ENCODE results near the gene BFAR. TPM values are rescaled to one million over a fixed set of nuclear protein-coding genes. Genes with fewer than 3 reads are reported as not detected.
"Not testable (repeated sequence)": the region's sequence is repeated elsewhere in the genome, so short reads cannot be mapped to it uniquely, and the experiment has no call there.

BFAR gene
- total RNA-seq, 1 experiment from 2014 or later: 55.8 TPM

DNA sequence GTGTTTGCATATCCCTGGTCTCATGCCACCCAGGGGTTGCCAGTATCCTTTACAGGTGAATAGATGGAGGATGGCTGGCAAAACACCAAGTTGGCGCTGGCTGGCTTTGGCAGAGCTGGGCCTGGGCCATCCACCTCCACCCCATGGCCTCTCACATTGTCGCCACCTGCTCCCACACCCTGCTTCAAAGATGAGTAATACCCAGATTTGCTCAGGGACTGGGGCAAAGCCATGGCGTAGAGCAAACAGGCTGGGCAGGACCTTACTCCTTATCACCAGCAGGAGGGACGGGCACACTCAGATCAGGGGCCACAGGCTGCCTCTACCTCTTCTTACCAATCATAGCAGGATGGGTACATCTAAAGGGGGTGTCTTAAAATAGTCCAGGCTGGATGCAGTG is 37.0 kb downstream of the BFAR start:
- no peak overlapping the region for H3K27ac ChIP-seq (ENCODE audit: low read length)
- DNase-seq: no peak
- H4K20me1 ChIP-seq (ENCODE audit: insufficient read depth, low read depth, low read length): no peaks in the 10 kb centered on the region
- no peak overlapping the region for H2AFZ ChIP-seq (ENCODE audit: low read length)
- no peaks in the 10 kb centered on the region for H3K79me2 ChIP-seq (ENCODE audit: low read length)
- H3K36me3 ChIP-seq (ENCODE audit: insufficient read depth, low read length): peaks cover 22% of the 10 kb centered on the region
- H3K4me3 ChIP-seq (ENCODE audit: low read length): no peak overlapping the region
- H3K9ac ChIP-seq (ENCODE audit: low read length): no peak overlapping the region
- H3K4me1 ChIP-seq (ENCODE audit: low read length): peaks cover 12% of the 10 kb centered on the region
- no peaks in the 10 kb centered on the region for H3K9me3 ChIP-seq (ENCODE audit: low read length)
- no peak overlapping the region for H3K4me2 ChIP-seq (ENCODE audit: low read depth, low read length, poor library complexity, severe bottlenecking)
- H3K27me3 ChIP-seq (ENCODE audit: low read length): no peaks in the 10 kb centered on the region
- H3K9me2 ChIP-seq (replicated peaks; ENCODE audit: insufficient read depth, low read length): no peaks in the 10 kb centered on the region

DNA sequence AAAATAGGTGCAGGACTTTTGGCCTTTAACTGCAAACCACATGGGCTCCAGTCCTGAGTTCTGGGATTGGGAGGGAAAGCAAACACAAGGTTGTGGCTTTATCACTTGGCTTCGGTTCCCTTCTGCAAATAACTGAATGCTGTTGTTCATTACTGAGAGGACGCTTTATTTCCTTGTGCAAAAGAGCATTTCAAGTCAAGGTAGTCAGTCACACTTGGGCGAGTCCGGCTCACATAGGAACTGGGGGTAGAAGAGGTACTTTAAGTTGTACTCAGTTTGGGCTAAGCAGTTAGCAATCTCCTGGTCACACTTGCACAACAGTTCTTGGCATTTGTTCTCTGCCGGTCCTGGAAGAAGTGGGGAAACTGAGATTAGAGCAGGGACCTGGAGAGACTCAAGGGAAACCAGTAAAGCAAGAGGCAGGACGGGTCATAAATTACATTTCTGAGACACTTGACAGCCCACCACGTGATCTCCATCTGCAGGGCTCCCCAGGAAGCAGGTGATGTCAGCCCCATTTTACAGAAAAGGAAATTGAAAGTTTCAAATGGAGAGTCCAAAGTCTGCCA is 39.7 kb downstream of the BFAR start:
- Histone ChIP-seq H3K79me2 (ENCODE audit: low read length) (no peaks in the 10 kb centered on the region), H3K4me3 (ENCODE audit: low read length) (no peak overlapping the region), H3K9me3 (ENCODE audit: low read length) (no peaks in the 10 kb centered on the region), H3K27ac (ENCODE audit: low read length) (0 out of 2 replicates have a peak overlapping the region, but pooled peaks have one; percentile 5), H3K9me2 (replicated peaks; ENCODE audit: insufficient read depth, low read length) (no peaks in the 10 kb centered on the region), H4K20me1 (ENCODE audit: insufficient read depth, low read depth, low read length) (no peaks in the 10 kb centered on the region), H3K4me2 (ENCODE audit: low read depth, low read length, poor library complexity, severe bottlenecking) (peak overlapping the region; percentile 49), H3K27me3 (ENCODE audit: low read length) (no peaks in the 10 kb centered on the region), H3K36me3 (ENCODE audit: insufficient read depth, low read length) (peaks cover 13% of the 10 kb centered on the region; the same call in 1 of the 2 replicates), H3K9ac (ENCODE audit: low read length) (no peak overlapping the region), H3K4me1 (ENCODE audit: low read length) (peaks cover 12% of the 10 kb centered on the region), H2AFZ (ENCODE audit: low read length) (no peak overlapping the region)
- DNase-seq: peak; percentile 62

DNA sequence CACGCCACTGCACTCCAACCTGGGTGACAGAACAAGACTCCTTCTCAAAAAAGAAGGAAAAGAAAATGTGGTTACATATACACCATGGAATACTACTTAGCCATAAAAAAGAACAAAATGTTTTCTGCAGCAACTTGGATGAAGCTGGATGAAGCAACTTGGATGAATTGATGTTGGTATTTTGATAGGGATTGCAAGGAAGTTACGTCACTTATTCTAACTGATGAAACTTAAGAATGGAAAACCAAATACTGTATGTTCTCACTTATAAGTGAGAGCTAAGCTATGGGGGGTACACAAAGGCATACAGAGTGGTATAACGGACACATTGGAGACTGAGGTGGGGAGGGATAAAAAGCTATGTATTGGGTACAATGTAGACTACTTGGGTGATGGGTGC is 43.9 kb downstream of the BFAR start:
- Histone ChIP-seq H3K4me2 (ENCODE audit: low read depth, low read length, poor library complexity, severe bottlenecking) (no peak overlapping the region), H2AFZ (ENCODE audit: low read length) (no peak overlapping the region), H4K20me1 (ENCODE audit: insufficient read depth, low read depth, low read length) (no peaks in the 10 kb centered on the region), H3K4me1 (ENCODE audit: low read length) (peaks cover 12% of the 10 kb centered on the region), H3K9me3 (ENCODE audit: low read length) (no peaks in the 10 kb centered on the region), H3K27ac (ENCODE audit: low read length) (no peak overlapping the region), H3K36me3 (ENCODE audit: insufficient read depth, low read length) (no peaks in the 10 kb centered on the region), H3K4me3 (ENCODE audit: low read length) (no peak overlapping the region), H3K79me2 (ENCODE audit: low read length) (no peaks in the 10 kb centered on the region), H3K27me3 (ENCODE audit: low read length) (no peaks in the 10 kb centered on the region), H3K9me2 (replicated peaks; ENCODE audit: insufficient read depth, low read length) (no peaks in the 10 kb centered on the region), H3K9ac (ENCODE audit: low read length) (no peak overlapping the region)
- no peak for DNase-seq

DNA sequence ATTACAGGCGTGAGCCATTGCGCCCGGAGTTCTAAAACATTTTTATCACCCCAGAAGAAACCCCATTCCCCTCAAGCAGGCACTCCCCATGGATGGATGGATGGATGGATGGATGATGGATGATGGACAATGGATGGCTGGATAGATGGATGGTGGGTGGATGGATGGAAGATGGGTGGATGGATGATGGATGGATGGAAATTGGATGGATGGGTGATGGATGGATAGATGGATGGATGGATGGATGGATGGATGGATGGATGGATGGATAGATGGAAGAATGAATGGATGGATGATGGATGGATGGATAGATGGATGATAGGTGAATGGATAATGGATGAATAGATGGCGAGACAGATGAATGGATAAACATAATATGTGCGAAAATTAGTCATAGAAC is 44.9 kb downstream of the BFAR start:
- H3K79me2 ChIP-seq (ENCODE audit: low read length): no peaks in the 10 kb centered on the region
- no peaks in the 10 kb centered on the region for H3K9me2 ChIP-seq (replicated peaks; ENCODE audit: insufficient read depth, low read length)
- no peak overlapping the region for H3K4me2 ChIP-seq (ENCODE audit: low read depth, low read length, poor library complexity, severe bottlenecking)
- H3K4me1 ChIP-seq (ENCODE audit: low read length): peaks cover 3% of the 10 kb centered on the region
- no peak overlapping the region for H3K9ac ChIP-seq (ENCODE audit: low read length)
- H3K36me3 ChIP-seq (ENCODE audit: insufficient read depth, low read length): no peaks in the 10 kb centered on the region
- no peak overlapping the region for H2AFZ ChIP-seq (ENCODE audit: low read length)
- H3K27me3 ChIP-seq (ENCODE audit: low read length): no peaks in the 10 kb centered on the region
- no peaks in the 10 kb centered on the region for H4K20me1 ChIP-seq (ENCODE audit: insufficient read depth, low read depth, low read length)
- H3K4me3 ChIP-seq (ENCODE audit: low read length): no peak overlapping the region
- no peak for DNase-seq
- H3K27ac ChIP-seq (ENCODE audit: low read length): no peak overlapping the region
- H3K9me3 ChIP-seq (ENCODE audit: low read length): no peaks in the 10 kb centered on the region

DNA sequence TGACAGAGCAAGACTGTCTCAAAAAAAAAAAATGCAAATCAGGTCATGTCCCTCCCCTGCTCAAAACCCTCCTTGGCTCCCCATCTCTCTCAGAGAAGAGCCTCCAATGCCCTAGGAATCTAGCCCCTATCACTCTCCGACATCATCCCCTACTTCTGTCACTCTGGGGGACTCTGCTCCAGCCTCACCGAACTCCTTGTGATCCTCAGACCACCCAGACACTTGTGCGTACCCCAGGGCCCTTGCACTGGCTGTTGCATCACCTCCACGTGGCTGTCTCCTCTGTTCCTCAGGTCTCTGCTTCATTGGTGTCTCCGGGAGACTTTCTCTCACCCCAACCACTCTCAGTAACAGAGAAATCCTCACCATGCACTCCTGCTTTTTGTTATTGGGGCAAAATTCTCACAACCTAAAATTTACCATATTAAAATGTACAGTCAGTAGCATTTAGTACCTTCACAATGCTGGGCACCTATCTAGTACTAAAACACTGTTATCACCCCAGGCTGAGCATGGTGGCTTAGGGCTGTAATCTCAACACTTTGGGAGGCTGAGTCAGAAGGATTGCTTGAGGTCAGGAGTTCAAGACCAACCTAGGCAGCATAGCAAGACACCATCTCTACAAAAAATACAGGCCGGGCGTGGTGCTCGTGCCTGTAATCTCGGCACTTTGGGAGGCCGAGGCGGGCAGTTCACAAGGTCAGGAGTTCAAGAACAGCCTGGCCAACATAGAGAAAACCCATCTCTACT is 46.2 kb downstream of the BFAR start:
- Histone ChIP-seq H3K79me2 (ENCODE audit: low read length) (no peaks in the 10 kb centered on the region), H3K9me2 (replicated peaks; ENCODE audit: insufficient read depth, low read length) (no peaks in the 10 kb centered on the region), H4K20me1 (ENCODE audit: insufficient read depth, low read depth, low read length) (no peaks in the 10 kb centered on the region), H3K9ac (ENCODE audit: low read length) (no peak overlapping the region), H3K4me3 (ENCODE audit: low read length) (no peak overlapping the region), H2AFZ (ENCODE audit: low read length) (no peak overlapping the region), H3K27ac (ENCODE audit: low read length) (no peak overlapping the region), H3K36me3 (ENCODE audit: insufficient read depth, low read length) (no peaks in the 10 kb centered on the region), H3K27me3 (ENCODE audit: low read length) (no peaks in the 10 kb centered on the region), H3K4me1 (ENCODE audit: low read length) (no peaks in the 10 kb centered on the region), H3K4me2 (ENCODE audit: low read depth, low read length, poor library complexity, severe bottlenecking) (no peak overlapping the region), H3K9me3 (ENCODE audit: low read length) (no peaks in the 10 kb centered on the region)
- DNase-seq: no peak

DNA sequence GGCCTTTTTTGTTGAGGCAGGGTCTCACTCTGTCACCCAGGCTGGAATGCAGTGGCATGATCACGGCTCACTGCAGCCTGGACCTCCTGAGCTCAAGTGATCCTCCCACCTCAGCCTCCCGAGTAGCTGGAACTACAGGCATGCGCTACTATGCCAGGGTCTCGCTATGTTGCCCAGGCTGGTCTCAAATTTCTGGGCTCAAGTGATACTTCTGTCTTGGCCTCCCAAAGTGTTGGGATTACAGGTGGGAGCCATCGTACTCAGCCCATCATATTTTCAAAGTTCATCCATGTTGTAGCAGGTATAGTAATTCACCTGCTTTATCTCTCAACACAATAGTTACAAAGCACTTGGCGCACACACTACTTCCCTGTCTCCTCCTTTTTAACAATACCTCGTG is 47.6 kb downstream of the BFAR start:
- H3K79me2 ChIP-seq (ENCODE audit: low read length); H3K4me3 ChIP-seq (ENCODE audit: low read length); H3K4me1 ChIP-seq (ENCODE audit: low read length); H3K9me2 ChIP-seq (replicated peaks; ENCODE audit: insufficient read depth, low read length); H3K27me3 ChIP-seq (ENCODE audit: low read length); H3K9ac ChIP-seq (ENCODE audit: low read length); H4K20me1 ChIP-seq (ENCODE audit: insufficient read depth, low read depth, low read length); DNase-seq; H3K9me3 ChIP-seq (ENCODE audit: low read length); H3K27ac ChIP-seq (ENCODE audit: low read length); H2AFZ ChIP-seq (ENCODE audit: low read length); H3K4me2 ChIP-seq (ENCODE audit: low read depth, low read length, poor library complexity, severe bottlenecking); H3K36me3 ChIP-seq (ENCODE audit: insufficient read depth, low read length): not testable (repeated sequence)

DNA sequence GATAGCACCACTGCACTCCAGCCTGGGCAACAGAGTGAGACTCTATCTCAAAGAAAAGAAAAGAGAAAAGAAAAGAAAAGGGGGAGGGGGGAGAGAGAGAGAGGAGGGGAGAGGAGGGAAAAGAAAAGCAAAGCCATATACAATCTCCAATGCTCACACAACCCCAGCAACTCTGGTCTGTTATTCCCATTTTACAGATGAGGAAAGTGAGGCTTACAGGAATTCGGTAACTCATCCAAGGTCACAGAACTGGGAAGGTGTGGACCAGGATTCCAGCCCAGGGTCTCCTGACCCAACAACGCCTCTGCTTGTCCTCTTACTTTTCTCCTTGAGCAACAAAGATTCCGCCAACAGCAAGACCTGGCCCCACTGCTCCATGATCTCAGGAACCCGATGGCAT is 48.4 kb downstream of the BFAR start:
- Histone ChIP-seq H3K4me2 (ENCODE audit: low read depth, low read length, poor library complexity, severe bottlenecking) (no peak overlapping the region), H3K27me3 (ENCODE audit: low read length) (no peaks in the 10 kb centered on the region), H3K36me3 (ENCODE audit: insufficient read depth, low read length) (no peaks in the 10 kb centered on the region), H3K79me2 (ENCODE audit: low read length) (no peaks in the 10 kb centered on the region), H3K4me1 (ENCODE audit: low read length) (no peaks in the 10 kb centered on the region), H4K20me1 (ENCODE audit: insufficient read depth, low read depth, low read length) (no peaks in the 10 kb centered on the region), H2AFZ (ENCODE audit: low read length) (no peak overlapping the region), H3K9ac (ENCODE audit: low read length) (no peak overlapping the region), H3K27ac (ENCODE audit: low read length) (no peak overlapping the region), H3K9me2 (replicated peaks; ENCODE audit: insufficient read depth, low read length) (no peaks in the 10 kb centered on the region), H3K9me3 (ENCODE audit: low read length) (no peaks in the 10 kb centered on the region), H3K4me3 (ENCODE audit: low read length) (no peak overlapping the region)
- no peak for DNase-seq

DNA sequence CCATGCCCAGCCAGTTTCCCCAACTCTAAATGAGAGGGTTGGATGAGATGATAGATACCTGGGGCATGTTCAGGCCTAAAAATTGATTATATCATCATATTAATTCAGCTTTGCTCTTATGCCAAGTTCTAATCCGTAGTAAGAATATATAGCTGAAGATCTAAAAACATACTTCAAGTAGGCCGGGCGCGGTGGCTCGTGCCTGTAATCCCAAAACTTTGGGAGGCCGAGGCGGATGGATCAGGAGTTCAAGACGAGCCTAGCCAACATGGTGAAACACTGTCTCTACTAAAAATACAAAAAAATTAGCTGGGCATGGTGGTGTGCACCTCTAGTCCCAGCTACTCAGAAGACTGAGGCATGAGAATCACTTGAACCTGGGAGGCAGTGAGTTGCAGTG is 49.4 kb downstream of the BFAR start:
- Histone ChIP-seq H2AFZ (ENCODE audit: low read length) (no peak overlapping the region), H3K27me3 (ENCODE audit: low read length) (no peaks in the 10 kb centered on the region), H3K27ac (ENCODE audit: low read length) (no peak overlapping the region), H3K9me3 (ENCODE audit: low read length) (no peaks in the 10 kb centered on the region), H3K4me2 (ENCODE audit: low read depth, low read length, poor library complexity, severe bottlenecking) (no peak overlapping the region), H3K9me2 (replicated peaks; ENCODE audit: insufficient read depth, low read length) (no peaks in the 10 kb centered on the region), H3K9ac (ENCODE audit: low read length) (no peak overlapping the region), H3K4me3 (ENCODE audit: low read length) (no peak overlapping the region), H3K36me3 (ENCODE audit: insufficient read depth, low read length) (no peaks in the 10 kb centered on the region), H3K79me2 (ENCODE audit: low read length) (no peaks in the 10 kb centered on the region), H3K4me1 (ENCODE audit: low read length) (no peaks in the 10 kb centered on the region), H4K20me1 (ENCODE audit: insufficient read depth, low read depth, low read length) (no peaks in the 10 kb centered on the region)
- no peak for DNase-seq

Measured in Karpas-422 (cell line).